Epidermal melanocyte (primary cell): ENCODE results near the gene GJA9.

ENCODE experiments used
- DNase-seq: peaks from one replicate; pipeline ENCODE4 v3.0.0; 2011; ENCODE audit warnings: low spot score; ENCODE audit not compliant: insufficient read length

The GJA9 gene

GRCh38 chr1:38831731-38832369 lies 49.5 kb downstream of the GJA9 start:
- no peak for DNase-seq

- no peak for DNase-seq
Observed at GRCh38 chr1:38829368-38829767, 52.0 kb downstream of the GJA9 start.

- no peak for DNase-seq
Observed at GRCh38 chr1:38827318-38827717, 54.1 kb downstream of the GJA9 start.

GRCh38 chr1:38826886-38827285 lies 54.5 kb downstream of the GJA9 start:
- DNase-seq, result no peak

- DNase-seq, result no peak
Observed at GRCh38 chr1:38826262-38826661, 55.1 kb downstream of the GJA9 start.
